ENCODE data around the gene MAP3K19.
"Not testable (repeated sequence)": the region's sequence is repeated elsewhere in the genome, so short reads cannot be mapped to it uniquely, and the experiment has no call there.

MAP3K19 gene, protein sequence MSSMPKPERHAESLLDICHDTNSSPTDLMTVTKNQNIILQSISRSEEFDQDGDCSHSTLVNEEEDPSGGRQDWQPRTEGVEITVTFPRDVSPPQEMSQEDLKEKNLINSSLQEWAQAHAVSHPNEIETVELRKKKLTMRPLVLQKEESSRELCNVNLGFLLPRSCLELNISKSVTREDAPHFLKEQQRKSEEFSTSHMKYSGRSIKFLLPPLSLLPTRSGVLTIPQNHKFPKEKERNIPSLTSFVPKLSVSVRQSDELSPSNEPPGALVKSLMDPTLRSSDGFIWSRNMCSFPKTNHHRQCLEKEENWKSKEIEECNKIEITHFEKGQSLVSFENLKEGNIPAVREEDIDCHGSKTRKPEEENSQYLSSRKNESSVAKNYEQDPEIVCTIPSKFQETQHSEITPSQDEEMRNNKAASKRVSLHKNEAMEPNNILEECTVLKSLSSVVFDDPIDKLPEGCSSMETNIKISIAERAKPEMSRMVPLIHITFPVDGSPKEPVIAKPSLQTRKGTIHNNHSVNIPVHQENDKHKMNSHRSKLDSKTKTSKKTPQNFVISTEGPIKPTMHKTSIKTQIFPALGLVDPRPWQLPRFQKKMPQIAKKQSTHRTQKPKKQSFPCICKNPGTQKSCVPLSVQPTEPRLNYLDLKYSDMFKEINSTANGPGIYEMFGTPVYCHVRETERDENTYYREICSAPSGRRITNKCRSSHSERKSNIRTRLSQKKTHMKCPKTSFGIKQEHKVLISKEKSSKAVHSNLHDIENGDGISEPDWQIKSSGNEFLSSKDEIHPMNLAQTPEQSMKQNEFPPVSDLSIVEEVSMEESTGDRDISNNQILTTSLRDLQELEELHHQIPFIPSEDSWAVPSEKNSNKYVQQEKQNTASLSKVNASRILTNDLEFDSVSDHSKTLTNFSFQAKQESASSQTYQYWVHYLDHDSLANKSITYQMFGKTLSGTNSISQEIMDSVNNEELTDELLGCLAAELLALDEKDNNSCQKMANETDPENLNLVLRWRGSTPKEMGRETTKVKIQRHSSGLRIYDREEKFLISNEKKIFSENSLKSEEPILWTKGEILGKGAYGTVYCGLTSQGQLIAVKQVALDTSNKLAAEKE (N-terminal part only)

DNA sequence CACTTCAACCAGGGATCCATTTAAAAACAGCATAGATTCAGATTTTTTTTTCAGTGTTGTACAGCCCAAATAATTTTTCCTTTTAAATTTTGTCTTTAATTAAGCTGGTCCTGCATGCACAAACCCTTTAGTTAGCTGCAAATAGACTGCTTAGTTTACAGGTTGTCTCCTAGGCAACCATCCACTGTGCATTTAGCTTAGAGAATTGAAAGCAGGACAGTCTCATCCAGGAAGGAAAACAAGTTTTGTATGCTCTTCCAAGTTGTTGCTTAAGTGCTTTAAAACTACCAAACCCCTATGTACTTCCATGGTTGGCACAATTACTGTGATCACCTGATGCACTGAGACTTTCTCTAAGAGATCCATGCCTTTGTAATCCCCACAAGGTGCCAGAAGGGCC, at the start of gene MAP3K19:
Gene MAP3K19 (minus strand): TSS at position 148 of the 400 bp plus-strand sequence. CDS start 22,800 bp downstream, outside the sequence.
- Histone ChIP-seq H3K9ac (ENCODE audit: low read depth in 1 of 2, low read length in 2 of 2) (no peak within 1 kb of the TSS), H3K27ac (ENCODE audit: low read depth, low read length) (no peak within 1 kb of the TSS), H3K9me3 (ENCODE audit: control insufficient read depth in 1 of 2, low read length in 2 of 2) (no peaks in the 10 kb centered on the region), H3K27me3 (ENCODE audit: control insufficient read depth in 1 of 2, insufficient read depth in 2 of 2, low read length in 2 of 2) (peaks cover 0 to 3% of the 10 kb centered on the region in 2 donors), H3K36me3 (ENCODE audit: control insufficient read depth in 1 of 2, insufficient read depth in 2 of 2, low read length in 2 of 2) (no peaks in the 10 kb centered on the region), H3K4me3 (ENCODE audit: low read depth in 1 of 2, low read length in 2 of 2) (no peak within 1 kb of the TSS), H3K4me1 (ENCODE audit: control insufficient read depth in 1 of 2, insufficient read depth in 2 of 2, low read length in 2 of 2) (peaks cover 0 to 4% of the 10 kb centered on the region in 2 donors)

DNA sequence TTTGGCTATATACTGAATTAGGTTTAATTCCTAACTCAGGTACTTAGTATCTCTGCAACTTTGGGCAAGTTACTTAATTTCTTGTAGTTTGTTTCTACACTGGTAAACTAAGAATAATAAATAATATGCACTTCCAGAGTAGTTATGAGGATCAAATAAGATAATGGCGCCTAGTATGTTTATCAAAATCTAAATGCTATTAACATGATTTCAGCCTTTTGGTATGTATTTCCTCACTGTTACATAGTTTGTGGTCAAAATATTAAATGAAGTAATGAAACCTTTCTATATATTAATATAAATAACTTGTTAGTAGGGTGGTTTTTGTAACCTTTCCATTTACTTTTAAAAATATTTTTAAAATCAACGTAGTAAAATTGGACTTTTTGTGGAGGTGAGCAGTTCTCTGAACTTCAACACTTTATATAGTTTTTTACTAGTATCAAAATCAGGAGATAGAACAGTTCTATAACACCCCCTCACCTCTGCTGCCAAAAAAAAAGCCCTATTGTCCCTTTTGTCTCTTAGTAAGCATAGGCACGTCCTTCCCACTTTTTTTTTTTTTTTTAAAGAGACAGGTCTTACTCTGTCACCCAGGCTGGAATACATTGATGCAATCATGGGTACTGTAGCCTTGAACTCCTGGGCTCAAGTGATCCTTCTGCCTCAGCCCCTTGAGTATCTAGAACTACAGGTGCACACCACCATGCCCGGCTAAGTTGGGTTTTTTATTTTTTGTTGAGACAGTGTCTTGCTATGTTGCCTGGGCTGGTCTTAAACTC, 49.6 kb upstream of the MAP3K19 start:
- Histone ChIP-seq H3K9me3 (ENCODE audit: control insufficient read depth in 1 of 2, low read length in 2 of 2) (no peaks in the 10 kb centered on the region), H3K4me3 (ENCODE audit: low read depth in 1 of 2, low read length in 2 of 2) (no peak overlapping the region), H3K27ac (ENCODE audit: low read depth, low read length) (no peak overlapping the region), H3K36me3 (ENCODE audit: control insufficient read depth in 1 of 2, insufficient read depth in 2 of 2, low read length in 2 of 2) (peaks cover 5 to 7% of the 10 kb centered on the region in 2 donors), H3K9ac (ENCODE audit: low read depth in 1 of 2, low read length in 2 of 2) (no peak overlapping the region), H3K27me3 (ENCODE audit: control insufficient read depth in 1 of 2, insufficient read depth in 2 of 2, low read length in 2 of 2) (no peaks in the 10 kb centered on the region), H3K4me1 (ENCODE audit: control insufficient read depth in 1 of 2, insufficient read depth in 2 of 2, low read length in 2 of 2) (peaks cover 6 to 27% of the 10 kb centered on the region in 2 donors)

DNA sequence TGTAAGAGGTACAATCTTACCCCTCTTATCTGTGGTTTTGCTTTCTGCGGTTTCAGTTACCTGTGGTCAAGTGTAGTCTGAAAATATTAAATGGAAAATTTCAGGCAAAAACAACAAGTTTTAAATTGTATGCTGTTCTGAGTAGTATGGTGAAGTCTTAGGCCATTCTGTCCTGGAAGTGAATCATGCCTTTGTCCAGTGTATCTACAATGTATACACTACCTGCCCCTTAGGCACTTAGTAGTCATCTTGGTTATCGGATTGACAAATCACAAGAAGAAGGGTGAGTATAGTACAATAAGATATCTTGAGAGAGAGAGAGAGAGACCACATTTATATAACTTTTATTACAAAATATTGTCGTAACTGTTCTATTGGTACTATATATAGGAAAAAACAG, 48.3 kb upstream of the MAP3K19 start:
- Histone ChIP-seq H3K27ac (ENCODE audit: low read depth, low read length) (no peak overlapping the region), H3K9ac (ENCODE audit: low read depth in 1 of 2, low read length in 2 of 2) (no peak overlapping the region), H3K4me1 (ENCODE audit: control insufficient read depth in 1 of 2, insufficient read depth in 2 of 2, low read length in 2 of 2) (peaks cover 6 to 34% of the 10 kb centered on the region in 2 donors), H3K9me3 (ENCODE audit: control insufficient read depth in 1 of 2, low read length in 2 of 2) (no peaks in the 10 kb centered on the region), H3K36me3 (ENCODE audit: control insufficient read depth in 1 of 2, insufficient read depth in 2 of 2, low read length in 2 of 2) (peaks cover 5 to 7% of the 10 kb centered on the region in 2 donors), H3K4me3 (ENCODE audit: low read depth in 1 of 2, low read length in 2 of 2) (no peak overlapping the region), H3K27me3 (ENCODE audit: control insufficient read depth in 1 of 2, insufficient read depth in 2 of 2, low read length in 2 of 2) (no peaks in the 10 kb centered on the region)

DNA sequence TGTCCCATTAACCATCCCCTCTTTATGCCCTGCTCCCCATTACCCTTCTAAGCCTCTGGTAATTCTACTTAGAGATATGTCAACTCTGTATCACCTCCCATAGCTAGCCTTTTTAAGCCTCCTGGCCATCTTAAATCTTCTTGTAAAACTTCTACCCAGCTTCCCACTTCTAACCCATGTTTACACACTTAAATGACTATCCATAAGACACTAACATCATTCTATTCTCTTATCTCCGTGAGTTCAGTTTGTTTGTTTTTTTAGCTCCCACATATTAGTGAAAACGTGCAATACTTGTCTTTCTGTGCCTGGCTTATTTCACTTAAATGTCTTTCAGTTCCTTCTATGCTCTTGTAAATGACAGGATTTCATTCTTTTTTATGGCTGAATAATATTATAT, 47.3 kb upstream of the MAP3K19 start:
- no peak overlapping the region for H3K4me3 ChIP-seq (ENCODE audit: low read depth in 1 of 2, low read length in 2 of 2)
- H3K9ac ChIP-seq (ENCODE audit: low read depth in 1 of 2, low read length in 2 of 2), result no peak overlapping the region
- no peak overlapping the region for H3K27ac ChIP-seq (ENCODE audit: low read depth, low read length)
- no peaks in the 10 kb centered on the region for H3K9me3 ChIP-seq (ENCODE audit: control insufficient read depth in 1 of 2, low read length in 2 of 2)
- peaks cover 6 to 25% of the 10 kb centered on the region in 2 donors for H3K4me1 ChIP-seq (ENCODE audit: control insufficient read depth in 1 of 2, insufficient read depth in 2 of 2, low read length in 2 of 2)
- no peaks in the 10 kb centered on the region for H3K27me3 ChIP-seq (ENCODE audit: control insufficient read depth in 1 of 2, insufficient read depth in 2 of 2, low read length in 2 of 2)
- H3K36me3 ChIP-seq (ENCODE audit: control insufficient read depth in 1 of 2, insufficient read depth in 2 of 2, low read length in 2 of 2), result peaks cover 5 to 7% of the 10 kb centered on the region in 2 donors

DNA sequence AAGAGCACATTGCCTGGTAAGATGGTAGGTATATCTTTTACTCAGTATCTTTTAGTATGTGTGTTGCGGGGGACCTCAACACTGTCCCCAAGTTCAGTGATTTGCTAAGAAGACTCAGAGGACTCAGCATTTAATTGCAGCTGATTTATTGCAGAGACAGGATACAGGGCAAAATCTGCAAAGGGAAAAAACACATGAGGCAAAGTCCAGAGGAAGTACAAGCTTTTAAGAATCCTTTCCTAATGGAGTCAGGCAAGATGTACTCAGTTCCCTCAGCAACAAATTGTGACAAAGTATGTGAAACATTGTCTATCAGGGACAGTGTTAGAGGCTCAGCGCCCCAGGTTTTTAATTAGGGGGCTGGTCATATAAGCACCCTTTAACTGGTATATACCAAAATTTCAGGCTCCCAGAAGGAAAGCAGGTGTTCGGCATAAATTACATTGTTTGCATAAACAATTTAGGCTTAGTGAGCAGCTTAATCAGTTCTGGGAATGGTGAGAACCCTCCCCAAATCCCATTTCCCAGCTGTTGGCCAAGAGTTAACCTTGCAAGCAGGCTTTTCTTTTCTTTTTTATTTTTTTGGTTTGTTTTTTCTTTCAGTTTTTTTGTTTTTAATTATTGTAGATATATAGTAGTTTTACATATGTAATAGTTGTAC, 46.6 kb upstream of the MAP3K19 start:
- Histone ChIP-seq H3K4me3 (ENCODE audit: low read depth in 1 of 2, low read length in 2 of 2) (no peak overlapping the region), H3K27ac (ENCODE audit: low read depth, low read length) (no peak overlapping the region), H3K36me3 (ENCODE audit: control insufficient read depth in 1 of 2, insufficient read depth in 2 of 2, low read length in 2 of 2) (peaks cover 5 to 7% of the 10 kb centered on the region in 2 donors), H3K9me3 (ENCODE audit: control insufficient read depth in 1 of 2, low read length in 2 of 2) (no peaks in the 10 kb centered on the region), H3K9ac (ENCODE audit: low read depth in 1 of 2, low read length in 2 of 2) (no peak overlapping the region), H3K4me1 (ENCODE audit: control insufficient read depth in 1 of 2, insufficient read depth in 2 of 2, low read length in 2 of 2) (peaks cover 6 to 25% of the 10 kb centered on the region in 2 donors), H3K27me3 (ENCODE audit: control insufficient read depth in 1 of 2, insufficient read depth in 2 of 2, low read length in 2 of 2) (no peaks in the 10 kb centered on the region)

DNA sequence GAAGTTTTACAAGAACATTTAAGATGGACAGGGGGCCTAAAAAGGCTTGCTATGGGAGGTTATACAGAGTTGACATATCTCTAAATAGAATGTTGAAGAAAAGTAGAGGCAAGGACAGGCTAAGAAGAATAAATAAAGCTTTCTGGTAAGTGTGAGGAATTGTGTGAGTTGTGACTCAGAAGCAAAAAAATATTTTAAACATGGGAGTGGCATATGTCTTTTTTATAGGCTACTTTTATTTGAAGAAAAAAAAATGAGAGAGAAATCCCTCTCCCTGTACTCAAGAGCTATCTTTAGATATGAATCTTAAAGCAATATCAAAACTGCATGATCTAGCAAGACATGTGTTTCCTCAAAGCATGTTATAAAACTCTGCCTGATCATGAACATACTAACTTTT, 45.9 kb upstream of the MAP3K19 start:
- Histone ChIP-seq H3K4me3 (ENCODE audit: low read depth in 1 of 2, low read length in 2 of 2) (no peak overlapping the region), H3K9ac (ENCODE audit: low read depth in 1 of 2, low read length in 2 of 2) (no peak overlapping the region), H3K36me3 (ENCODE audit: control insufficient read depth in 1 of 2, insufficient read depth in 2 of 2, low read length in 2 of 2) (peaks cover 5 to 7% of the 10 kb centered on the region in 2 donors), H3K4me1 (ENCODE audit: control insufficient read depth in 1 of 2, insufficient read depth in 2 of 2, low read length in 2 of 2) (peaks cover 6 to 25% of the 10 kb centered on the region in 2 donors), H3K27ac (ENCODE audit: low read depth, low read length) (no peak overlapping the region), H3K9me3 (ENCODE audit: control insufficient read depth in 1 of 2, low read length in 2 of 2) (no peaks in the 10 kb centered on the region), H3K27me3 (ENCODE audit: control insufficient read depth in 1 of 2, insufficient read depth in 2 of 2, low read length in 2 of 2) (no peaks in the 10 kb centered on the region)

DNA sequence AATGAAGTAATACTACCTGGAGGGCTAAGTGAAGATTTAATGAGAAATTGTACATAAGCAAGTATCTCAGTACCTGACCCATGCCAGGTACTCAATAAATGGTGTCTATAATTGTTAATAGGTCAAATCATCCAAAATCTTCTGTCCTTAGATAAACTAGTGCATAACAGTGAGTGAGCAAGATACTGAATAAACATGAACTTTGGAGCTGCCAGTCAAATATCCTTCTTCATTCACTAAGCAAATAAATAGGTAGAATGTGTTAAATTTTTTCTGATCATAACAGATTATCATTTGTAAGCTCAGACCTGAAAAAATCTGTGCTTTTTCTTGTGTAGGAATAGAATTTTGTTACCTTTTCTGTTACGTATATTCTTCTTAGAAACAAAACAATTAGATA, 44.4 kb upstream of the MAP3K19 start:
- no peaks in the 10 kb centered on the region for H3K27me3 ChIP-seq (ENCODE audit: control insufficient read depth in 1 of 2, insufficient read depth in 2 of 2, low read length in 2 of 2)
- peaks cover 5 to 7% of the 10 kb centered on the region in 2 donors for H3K36me3 ChIP-seq (ENCODE audit: control insufficient read depth in 1 of 2, insufficient read depth in 2 of 2, low read length in 2 of 2)

DNA sequence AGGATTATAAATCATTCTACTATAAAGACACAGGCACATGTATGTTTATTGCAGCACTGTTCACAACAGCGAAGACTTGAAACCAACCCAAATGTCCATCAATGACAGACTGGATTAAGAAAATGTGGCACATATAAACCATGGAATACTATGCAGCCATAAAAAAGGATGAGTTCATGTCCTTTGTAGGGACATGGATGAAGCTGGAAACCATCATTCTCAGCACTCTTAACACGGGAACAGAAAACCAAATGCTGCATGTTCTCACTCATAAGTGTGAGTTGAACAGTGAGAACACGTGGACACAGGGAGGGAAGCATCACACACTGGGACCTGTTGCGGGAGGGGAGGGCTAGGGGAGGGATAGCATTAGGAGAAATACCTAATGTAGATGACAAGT, 42.4 kb upstream of the MAP3K19 start:
- peaks cover 6 to 25% of the 10 kb centered on the region in 2 donors for H3K4me1 ChIP-seq (ENCODE audit: control insufficient read depth in 1 of 2, insufficient read depth in 2 of 2, low read length in 2 of 2)
- not testable (repeated sequence) for H3K27ac ChIP-seq (ENCODE audit: low read depth, low read length); H3K36me3 ChIP-seq (ENCODE audit: control insufficient read depth in 1 of 2, insufficient read depth in 2 of 2, low read length in 2 of 2); H3K27me3 ChIP-seq (ENCODE audit: control insufficient read depth in 1 of 2, insufficient read depth in 2 of 2, low read length in 2 of 2); H3K9me3 ChIP-seq (ENCODE audit: control insufficient read depth in 1 of 2, low read length in 2 of 2); H3K4me3 ChIP-seq (ENCODE audit: low read depth in 1 of 2, low read length in 2 of 2); H3K9ac ChIP-seq (ENCODE audit: low read depth in 1 of 2, low read length in 2 of 2)

More for the DNA sequence above, 44.4 kb upstream of the MAP3K19 start:
- H3K9me3 ChIP-seq (ENCODE audit: control insufficient read depth in 1 of 2, low read length in 2 of 2), result no peaks in the 10 kb centered on the region
- H3K27ac ChIP-seq (ENCODE audit: low read depth, low read length), result no peak overlapping the region
- H3K4me1 ChIP-seq (ENCODE audit: control insufficient read depth in 1 of 2, insufficient read depth in 2 of 2, low read length in 2 of 2), result peaks cover 6 to 25% of the 10 kb centered on the region in 2 donors
- H3K9ac ChIP-seq (ENCODE audit: low read depth in 1 of 2, low read length in 2 of 2), result no peak overlapping the region
- no peak overlapping the region for H3K4me3 ChIP-seq (ENCODE audit: low read depth in 1 of 2, low read length in 2 of 2)

DNA sequence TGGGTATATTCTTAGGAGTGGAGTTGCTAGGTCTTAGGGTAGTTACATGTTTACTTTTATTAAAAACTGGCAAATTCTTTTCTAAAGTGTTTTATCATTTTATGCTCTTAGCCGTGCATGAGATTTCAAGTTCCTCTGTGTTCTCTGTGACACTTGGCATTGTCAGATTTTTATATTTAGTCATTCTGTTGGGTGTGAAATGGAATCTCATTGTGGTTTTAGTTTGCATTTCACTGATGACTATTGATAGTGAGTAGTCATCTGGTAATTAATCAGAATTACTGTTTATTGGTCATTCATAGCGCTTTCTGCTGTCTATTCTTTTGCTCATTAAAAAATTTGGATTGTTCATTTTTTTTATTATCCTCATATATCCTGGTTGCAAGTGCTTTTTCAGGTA, 39.0 kb upstream of the MAP3K19 start:
- no peaks in the 10 kb centered on the region for H3K36me3 ChIP-seq (ENCODE audit: control insufficient read depth in 1 of 2, insufficient read depth in 2 of 2, low read length in 2 of 2)
- H3K4me3 ChIP-seq (ENCODE audit: low read depth in 1 of 2, low read length in 2 of 2), result no peak overlapping the region
- peaks cover 0 to under 1% of the 10 kb centered on the region in 2 donors for H3K4me1 ChIP-seq (ENCODE audit: control insufficient read depth in 1 of 2, insufficient read depth in 2 of 2, low read length in 2 of 2)
- H3K27ac ChIP-seq (ENCODE audit: low read depth, low read length), result no peak overlapping the region
- H3K27me3 ChIP-seq (ENCODE audit: control insufficient read depth in 1 of 2, insufficient read depth in 2 of 2, low read length in 2 of 2), result no peaks in the 10 kb centered on the region
- H3K9me3 ChIP-seq (ENCODE audit: control insufficient read depth in 1 of 2, low read length in 2 of 2), result no peaks in the 10 kb centered on the region
- no peak overlapping the region for H3K9ac ChIP-seq (ENCODE audit: low read depth in 1 of 2, low read length in 2 of 2)

Data from duodenal mucosa (tissue), 2 donors.